Activated T-cell treated with anti-CD3 and anti-CD28 coated beads for 1 hour (primary cell): ENCODE results near the gene GPRC5A.

Source experiments
- DNase-seq: peaks from one replicate; pipeline ENCODE4 v3.0.0-alpha.2; 2020; ENCODE audit warnings: low read depth

The GPRC5A gene

DNA sequence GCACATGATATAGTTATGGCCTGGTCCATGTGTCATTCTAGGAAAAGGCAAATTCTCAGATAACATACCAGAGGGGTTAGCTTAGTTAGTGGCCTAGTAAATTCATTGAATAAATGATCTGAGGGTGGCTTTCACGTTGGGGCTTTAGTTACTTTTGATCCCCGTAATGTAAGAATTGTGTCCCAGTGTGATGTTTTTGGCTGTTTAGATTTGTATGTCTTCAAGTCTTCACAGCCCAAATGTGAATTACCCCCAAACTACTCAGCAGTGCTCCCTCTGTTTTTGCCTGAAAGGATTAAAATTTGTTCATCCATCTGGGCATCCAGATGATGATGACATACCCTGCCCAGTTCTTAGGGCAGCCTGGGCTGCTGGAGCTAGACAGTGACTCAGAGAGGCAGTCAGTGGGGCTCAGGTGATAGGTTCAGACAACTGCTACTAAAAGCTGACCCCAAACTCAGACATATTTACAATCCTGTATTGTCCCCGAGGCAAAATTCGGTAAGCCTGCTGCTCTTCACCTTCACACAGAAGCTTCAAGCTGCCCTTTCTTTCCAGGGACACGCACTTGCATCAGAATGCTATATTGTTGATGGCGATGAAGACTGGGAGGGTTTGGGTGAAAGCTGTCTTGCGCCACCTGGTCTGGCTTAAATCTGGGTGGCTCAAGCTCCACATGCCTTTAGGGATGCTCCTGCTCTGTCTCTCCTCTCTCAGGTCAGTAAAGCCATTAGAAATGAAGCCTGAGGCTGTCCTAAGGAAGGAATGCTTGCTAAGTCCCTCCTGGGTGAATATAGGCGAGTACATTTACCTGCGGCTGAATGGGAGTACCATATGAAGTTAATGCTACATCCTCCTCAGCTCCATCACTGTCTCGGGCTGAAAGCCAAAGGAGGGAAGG, 50.3 kb downstream of the GPRC5A start:
- DNase-seq, result no peak

DNA sequence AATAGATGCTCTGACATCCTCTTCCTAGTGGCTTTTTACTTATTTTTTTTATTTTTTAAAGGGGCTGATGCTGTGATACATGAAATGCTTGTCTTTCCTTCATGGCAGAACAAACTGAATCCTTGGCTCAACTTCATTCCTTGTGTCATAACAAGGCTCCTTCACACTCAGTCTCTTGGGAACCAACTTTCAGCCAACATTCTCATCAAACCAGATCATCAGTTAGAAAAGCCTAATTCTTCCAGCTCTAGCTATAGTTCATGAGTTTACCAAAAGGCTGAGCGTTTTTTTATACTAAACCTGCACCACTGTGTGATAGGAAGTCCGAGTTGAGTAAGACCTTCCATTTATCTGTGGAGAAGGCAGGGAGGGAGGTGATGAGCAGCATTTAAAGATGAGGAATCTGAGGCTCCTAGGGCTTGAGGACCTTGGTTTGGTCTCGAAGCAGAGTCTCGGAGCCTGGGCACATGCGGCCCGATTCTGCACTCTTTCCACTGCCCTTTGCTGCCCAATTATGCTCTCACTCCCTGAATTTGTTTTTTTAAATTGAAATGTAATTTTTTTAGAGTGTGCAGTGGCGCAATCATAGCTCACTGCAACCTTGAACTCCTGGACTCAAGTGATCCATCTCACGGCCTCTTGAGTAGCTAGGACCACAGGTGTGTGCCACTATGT, 52.4 kb downstream of the GPRC5A start:
- DNase-seq, result no peak

DNA sequence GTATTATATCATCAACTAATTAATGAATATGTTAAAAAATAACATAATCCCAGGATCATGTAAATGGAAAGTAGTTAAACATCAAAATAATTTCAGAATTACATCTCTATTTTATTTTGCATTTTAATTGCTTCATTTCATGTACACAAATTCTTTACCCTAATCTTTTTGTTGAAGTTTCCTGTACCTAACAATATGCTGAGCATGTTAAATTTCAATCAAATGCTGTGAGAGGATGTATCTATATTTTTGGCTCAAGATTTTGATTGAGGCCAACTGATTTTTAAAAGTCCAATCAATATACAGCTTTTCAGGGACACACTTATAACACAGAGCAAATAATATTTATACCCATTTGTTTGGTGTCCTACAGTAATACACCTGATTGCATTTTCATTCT, 54.2 kb downstream of the GPRC5A start:
- no peak for DNase-seq

DNA sequence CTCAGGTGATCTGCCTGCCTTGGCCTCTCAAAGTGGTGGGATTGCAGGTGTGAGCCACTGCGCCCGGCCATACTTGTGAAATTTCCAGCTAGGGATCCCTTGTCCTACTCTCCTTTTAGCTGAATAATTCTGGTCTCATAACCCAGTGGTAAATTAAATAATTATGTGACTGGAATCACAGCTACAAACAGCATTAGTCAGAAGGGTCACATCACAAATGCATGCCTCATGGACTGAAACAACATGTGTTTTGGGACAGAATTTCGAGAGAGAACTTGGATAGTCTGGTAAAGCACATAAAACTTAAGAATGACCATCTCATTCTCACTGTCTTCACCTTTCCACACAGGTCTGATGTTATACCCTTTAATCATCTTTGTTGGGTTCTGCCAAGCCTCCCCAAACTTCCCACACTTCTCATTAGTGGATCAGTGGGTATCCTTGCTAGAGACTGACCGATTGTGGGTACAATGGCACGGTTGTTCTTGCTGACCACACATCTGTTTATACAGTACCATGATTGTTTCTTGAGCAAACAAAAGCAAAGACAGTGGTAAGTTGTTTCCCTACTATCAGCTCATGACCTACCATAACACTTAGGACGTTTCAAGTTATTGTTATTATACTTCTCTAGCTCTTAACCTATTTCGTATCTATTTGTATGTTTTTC, 55.5 kb downstream of the GPRC5A start:
- no peak for DNase-seq

DNA sequence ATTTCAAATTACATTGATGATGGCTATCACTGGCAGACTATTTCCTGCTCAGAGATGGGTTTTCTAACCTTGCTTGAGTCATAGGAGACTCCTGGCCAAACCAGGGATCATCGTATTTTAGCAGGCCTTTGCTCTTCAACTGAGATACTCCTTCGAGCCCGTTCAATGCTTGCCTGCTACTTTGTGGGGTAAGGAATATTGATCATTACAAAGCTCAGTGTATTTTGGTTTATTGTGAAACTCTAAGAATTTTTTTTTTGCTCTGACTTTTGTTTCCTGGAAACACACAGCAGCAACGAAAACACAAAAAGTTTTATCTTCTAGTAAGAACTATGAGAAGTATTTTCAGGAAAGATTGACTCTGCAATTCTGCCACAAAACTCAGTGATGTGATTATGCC, 56.5 kb downstream of the GPRC5A start:
- DNase-seq, result no peak

DNA sequence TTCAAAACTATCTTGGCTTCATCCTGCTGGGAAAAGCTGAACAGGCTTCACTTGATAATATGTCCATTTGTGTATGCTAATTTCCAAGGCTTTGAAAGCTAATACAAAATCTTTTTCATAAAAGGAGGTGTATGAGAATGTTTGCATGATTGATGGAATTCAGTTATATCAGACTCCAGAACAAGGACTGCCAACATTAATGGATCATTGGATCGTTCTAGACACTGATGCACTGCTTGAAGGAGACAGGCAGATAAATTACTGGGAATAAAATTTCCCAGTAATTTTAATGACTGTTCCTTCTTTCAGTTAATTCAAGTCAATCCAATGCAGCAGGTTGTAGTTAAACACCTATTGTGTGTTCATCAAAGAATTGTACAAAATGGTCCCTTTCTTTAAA, 60.1 kb downstream of the GPRC5A start:
- no peak for DNase-seq

DNA sequence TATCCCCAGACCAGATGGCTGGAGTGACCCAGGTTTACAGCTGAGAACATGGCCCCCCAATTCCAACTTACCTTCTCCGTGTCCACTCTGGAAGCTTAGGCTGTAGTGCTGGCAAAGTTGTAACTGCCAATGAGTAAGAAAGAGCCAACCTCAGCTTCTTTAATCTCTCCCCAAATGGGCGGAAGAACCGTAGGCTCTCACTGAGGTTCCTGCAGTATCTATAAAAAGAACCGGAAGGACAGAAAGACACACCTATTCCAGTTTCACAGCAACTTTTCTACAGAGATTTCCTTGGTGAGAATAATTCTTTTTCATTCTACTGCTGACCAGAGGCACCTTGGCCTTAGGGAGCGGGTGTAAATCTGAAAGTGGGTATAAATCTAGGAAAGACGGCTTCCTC, 60.7 kb downstream of the GPRC5A start, which contains the start of gene GPRC5D:
Gene GPRC5D (minus strand): TSS at position 135 of the 400 bp plus-strand sequence. CDS start 1,786 bp downstream, outside the sequence.
- no peak for DNase-seq

DNA sequence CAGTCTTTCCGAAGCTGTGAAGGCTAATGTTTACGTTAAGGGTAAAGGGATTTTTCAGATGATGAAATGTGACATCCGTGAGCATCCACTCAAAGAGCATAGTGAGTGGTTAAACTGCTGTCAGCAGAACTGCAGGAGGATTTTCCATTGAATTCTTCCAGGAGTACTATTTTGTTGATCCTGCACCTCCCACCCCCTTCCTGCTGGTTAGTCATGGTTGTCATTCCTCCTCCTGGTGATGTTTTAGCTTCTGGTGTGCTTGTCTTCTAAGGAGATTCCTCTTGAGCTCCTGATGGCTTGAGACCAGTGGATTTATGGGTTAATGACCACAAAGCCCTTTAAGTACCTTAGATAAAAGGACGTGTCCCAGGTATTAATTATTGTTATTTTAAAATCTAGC, 63.0 kb downstream of the GPRC5A start:
- DNase-seq, result no peak

DNA sequence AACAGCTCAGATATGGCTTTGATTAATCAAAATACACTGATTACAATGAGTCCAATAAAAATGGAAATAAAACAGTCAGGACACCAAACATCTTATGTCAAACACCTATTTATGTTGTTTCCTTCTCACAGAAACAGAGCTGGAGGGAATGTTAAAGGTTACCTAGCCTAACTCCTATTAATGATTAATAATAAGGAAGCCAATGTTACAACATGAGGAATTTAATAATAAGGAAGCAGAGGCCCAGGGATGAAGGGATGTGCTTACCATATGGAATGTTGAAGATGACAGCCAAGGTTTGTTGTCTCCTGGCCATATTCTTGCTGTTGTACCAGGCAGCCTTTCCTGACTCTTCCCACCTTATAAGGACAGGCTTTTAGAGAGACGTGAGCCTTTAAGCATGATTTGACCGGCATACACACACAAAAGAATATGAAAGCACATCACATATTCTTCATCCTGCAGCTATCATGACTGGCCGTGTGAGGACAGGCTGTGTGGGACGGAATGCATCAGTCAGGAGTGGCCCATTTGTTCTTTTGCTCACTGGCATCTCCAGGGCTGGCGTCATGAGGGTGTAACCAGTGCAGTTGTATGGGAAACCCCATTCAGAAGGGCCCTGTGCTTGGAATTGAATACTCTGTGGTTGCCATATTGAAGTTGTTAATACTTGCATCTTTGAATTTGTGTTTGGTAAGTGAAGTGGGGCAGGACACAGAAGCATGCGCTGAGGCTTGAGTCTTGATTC, 63.7 kb downstream of the GPRC5A start:
- no peak for DNase-seq

DNA sequence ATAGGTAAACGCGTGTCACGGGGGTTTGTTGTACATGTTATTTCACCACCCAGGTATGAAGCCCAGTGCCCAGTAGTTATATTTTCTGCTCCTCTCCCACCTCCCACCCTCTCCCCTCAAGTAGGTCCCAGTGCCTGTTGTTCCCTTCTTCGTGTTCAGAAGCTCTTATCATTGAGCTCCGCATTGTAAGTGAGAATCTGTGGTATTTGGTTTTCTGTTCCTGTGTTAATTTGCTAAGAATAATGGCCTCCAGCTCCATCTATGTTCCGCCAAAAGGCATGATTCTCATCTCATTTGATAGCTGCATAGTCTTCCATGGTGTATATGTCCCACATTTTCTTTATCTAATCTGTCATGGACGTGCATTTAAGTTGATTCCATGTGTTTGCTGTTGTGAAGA, 67.5 kb downstream of the GPRC5A start:
- DNase-seq, result no peak

DNA sequence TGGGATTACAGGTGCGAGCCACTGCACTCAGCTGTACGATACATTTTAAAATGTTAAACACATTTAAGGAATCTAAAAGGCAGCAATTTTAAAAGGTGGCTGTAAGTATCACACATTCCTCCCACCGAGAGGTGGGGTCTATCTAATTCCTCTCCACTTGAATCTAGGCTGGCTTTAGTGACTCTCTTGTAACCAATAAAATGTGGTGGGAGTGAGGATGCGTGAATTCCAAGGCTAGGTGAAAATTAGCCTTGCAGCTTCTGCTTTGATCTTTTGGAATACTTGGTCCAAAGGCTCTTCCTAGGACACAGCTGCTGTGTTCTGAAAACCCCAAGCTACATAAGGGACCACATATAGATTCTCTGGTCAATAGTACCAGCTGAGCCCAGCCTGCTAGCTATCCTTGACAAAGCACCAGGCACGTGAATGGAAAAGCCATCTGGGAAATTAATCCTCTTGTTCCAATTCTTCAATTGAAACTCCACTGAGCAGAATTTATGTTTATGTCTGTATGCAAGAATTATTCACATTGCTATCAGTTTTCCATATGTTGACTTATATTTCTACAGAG, 69.4 kb downstream of the GPRC5A start:
- no peak for DNase-seq

DNA sequence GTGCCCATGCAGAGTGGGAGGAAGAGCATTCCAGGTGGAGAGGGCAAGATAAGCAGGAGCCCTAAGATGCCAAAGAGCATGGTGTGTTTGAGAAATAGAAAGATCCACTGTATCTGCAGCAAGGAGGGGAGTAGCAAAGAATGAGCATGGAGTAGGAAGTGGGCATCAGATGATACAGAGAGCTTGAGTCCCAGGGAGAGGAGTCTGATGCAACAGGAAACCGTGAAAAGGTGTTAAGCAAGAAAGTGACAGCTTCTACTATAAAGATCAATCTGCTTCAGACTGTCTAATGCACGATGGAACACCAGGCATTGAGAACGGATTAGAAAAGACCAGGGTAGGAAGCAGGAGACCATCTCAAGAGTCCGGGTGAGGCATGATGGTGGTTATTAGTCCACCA, 72.9 kb downstream of the GPRC5A start:
- no peak for DNase-seq

DNA sequence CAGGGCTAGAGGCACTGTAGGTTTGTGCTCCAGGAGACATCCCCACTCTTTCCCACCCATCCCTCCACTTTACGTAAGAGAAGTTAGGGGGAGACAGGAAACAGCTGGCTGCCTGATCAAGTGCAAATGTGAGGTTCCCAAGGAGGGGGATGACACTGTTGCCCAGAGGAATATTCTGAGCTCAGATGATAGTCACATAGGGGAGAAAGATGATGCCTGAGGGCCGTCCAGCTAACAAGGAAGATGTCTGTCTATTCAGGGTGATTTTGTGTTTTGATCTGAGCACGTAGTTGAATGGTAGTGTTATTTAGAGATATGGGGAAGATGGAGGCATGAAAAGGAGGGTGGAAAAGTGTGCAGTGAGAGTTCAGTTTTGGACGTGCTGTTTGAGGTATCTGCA, 74.5 kb downstream of the GPRC5A start:
- DNase-seq, result no peak
